IMR-90 (cell line): ENCODE measurements around the gene CARM1.

Experiments used
- BHLHE40 ChIP-seq: fragments of 150-350 bp; IDR thresholded peaks from 2 replicates; pipeline ENCODE4 v1.6.1; 2016; ENCODE audit warnings: mild to moderate bottlenecking, low read depth, low read length
- CTCF ChIP-seq: conservative IDR thresholded peaks from 2 replicates; pipeline ENCODE4 v1.5.1; 2012; ENCODE audit warnings: mild to moderate bottlenecking, low read depth, low read length, improper control_type of control experiment
- RAD21 ChIP-seq: IDR thresholded peaks from 2 replicates; pipeline ENCODE4 v1.6.1; 2012; ENCODE audit warnings: low read length, improper control_type of control experiment

GRCh38 chr19:10828981-10829821 is 42.2 kb upstream of the CARM1 start:
- TF ChIP-seq CTCF (no peak), RAD21 (no peak), BHLHE40 (no peak)
